ENCODE measurements around the gene EVA1C. TPM values are rescaled to one million over a fixed set of nuclear protein-coding genes. Genes with fewer than 3 reads are reported as not detected.
"Not testable (repeated sequence)": the region's sequence is repeated elsewhere in the genome, so short reads cannot be mapped to it uniquely, and the experiment has no call there.

The EVA1C gene
- total RNA-seq, 1 experiment from 2014 or later: 29.3 TPM

GRCh38 chr21:32531561-32531960 is 119.1 kb downstream of the EVA1C start:
- H4K20me1 ChIP-seq (ENCODE audit: insufficient read depth); CTCF ChIA-PET; H3K9me3 ChIP-seq (ENCODE audit: control insufficient read depth in 1 of 2, insufficient read depth in 1 of 2, low read depth in 1 of 2, low read length in 2 of 2); H3K4me3 ChIP-seq (replicated peaks in 1 of 2; ENCODE audit: low read depth in 1 of 2, low read length in 2 of 2); H3K36me3 ChIP-seq (ENCODE audit: control insufficient read depth in 1 of 2, insufficient read depth in 2 of 2, low read length in 2 of 2); H3K9ac ChIP-seq (ENCODE audit: low read length); RAD21 ChIA-PET (ENCODE audit: low non-redundant PET in 1 of 2, low total read pairs in 2 of 2, uncharacterized antibody in 2 of 2, unreplicated experiment in 2 of 2); H3K4me2 ChIP-seq (ENCODE audit: low read length); H3K9me2 ChIP-seq (ENCODE audit: insufficient read depth); H3K4me1 ChIP-seq (ENCODE audit: control insufficient read depth in 1 of 2, insufficient read depth in 2 of 2, low read length in 2 of 2); H2AFZ ChIP-seq (ENCODE audit: low read depth, low read length, poor library complexity, severe bottlenecking); ATAC-seq; H3K79me2 ChIP-seq (ENCODE audit: insufficient read depth, low read length); intact Hi-C loops (cut with micrococcal nuclease); BruUV-seq (replicated peaks); H3K27me3 ChIP-seq (ENCODE audit: insufficient read depth, low read length); H3K27ac ChIP-seq (ENCODE audit: low read depth, low read length); POLR2A ChIA-PET; DNase-seq (ENCODE audit: low read depth, low spot score): not testable (repeated sequence)

DNA sequence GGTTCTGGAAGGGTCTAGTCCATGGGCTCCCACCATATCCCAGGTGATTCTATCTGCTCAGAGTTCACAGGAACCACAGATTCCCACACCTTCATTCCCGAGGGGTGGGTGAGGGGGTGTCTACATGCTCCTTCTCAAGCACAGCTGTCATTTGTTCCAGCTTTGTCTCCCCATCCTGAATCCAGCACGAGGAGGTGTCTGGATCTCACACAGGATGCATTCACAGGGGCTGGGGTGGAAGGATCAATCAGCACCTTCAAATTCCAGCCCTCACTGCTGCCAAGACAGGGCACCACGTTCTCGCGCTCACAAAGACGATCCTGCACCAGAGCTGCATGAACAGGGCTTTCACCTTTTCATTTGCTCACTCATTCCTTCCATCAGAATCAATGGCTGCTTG is 120.1 kb downstream of the EVA1C start:
- intact Hi-C loops (cut with micrococcal nuclease): no loop called here
- H3K27me3 ChIP-seq (ENCODE audit: insufficient read depth, low read length): no peaks in the 10 kb centered on the region
- H3K4me3 ChIP-seq (replicated peaks in 1 of 2; ENCODE audit: low read depth in 1 of 2, low read length in 2 of 2): no peak overlapping the region
- POLR2A ChIA-PET: no interaction called here
- no peak overlapping the region for H3K9ac ChIP-seq (ENCODE audit: low read length)
- no peak for TF ChIP-seq CBX3 (IDR thresholded peaks at IDR 0.05; ENCODE audit: low read depth)
- TF ChIP-seq ELF1 (IDR thresholded peaks at IDR 0.05; ENCODE audit: borderline replicate concordance, low read depth): no peak
- TF ChIP-seq SIN3A (IDR thresholded peaks at IDR 0.05; ENCODE audit: low read depth): no peak
- no peak for TF ChIP-seq JUND (IDR thresholded peaks at IDR 0.05)
- TF ChIP-seq ATF3 (IDR thresholded peaks at IDR 0.05): no peak
- TF ChIP-seq EZH2phosphoT487 (IDR thresholded peaks at IDR 0.05; ENCODE audit: borderline replicate concordance): no peak
- TF ChIP-seq ZBTB33 (IDR thresholded peaks at IDR 0.05; ENCODE audit: extremely low read depth, insufficient replicate concordance, low read length): no peak
- TF ChIP-seq EZH2 (IDR thresholded peaks at IDR 0.05): no peak
- no peak for TF ChIP-seq REST (IDR thresholded peaks at IDR 0.05; ENCODE audit: low read depth)
- no peak for TF ChIP-seq ZNF274 (IDR thresholded peaks at IDR 0.05; ENCODE audit: low read depth, low read length)
- H4K20me1 ChIP-seq (ENCODE audit: insufficient read depth): no peaks in the 10 kb centered on the region
- H2AFZ ChIP-seq (ENCODE audit: low read depth, low read length, poor library complexity, severe bottlenecking): no peak overlapping the region
- H3K36me3 ChIP-seq (ENCODE audit: control insufficient read depth in 1 of 2, insufficient read depth in 2 of 2, low read length in 2 of 2): no peaks in the 10 kb centered on the region
- no peaks in the 10 kb centered on the region for H3K79me2 ChIP-seq (ENCODE audit: insufficient read depth, low read length)
- CTCF ChIA-PET: no interaction called here
- ATAC-seq (no peak), DNase-seq (ENCODE audit: low read depth, low spot score) (no peak)
- H3K27ac ChIP-seq (ENCODE audit: low read depth, low read length): no peak overlapping the region
- no peak overlapping the region for H3K4me2 ChIP-seq (ENCODE audit: low read length)
- RAD21 ChIA-PET (ENCODE audit: low non-redundant PET in 1 of 2, low total read pairs in 2 of 2, uncharacterized antibody in 2 of 2, unreplicated experiment in 2 of 2): no interaction called here
- H3K9me2 ChIP-seq (ENCODE audit: insufficient read depth): no peaks in the 10 kb centered on the region
- peaks cover 4 to 6% of the 10 kb centered on the region in 2 experiments for H3K4me1 ChIP-seq (ENCODE audit: control insufficient read depth in 1 of 2, insufficient read depth in 2 of 2, low read length in 2 of 2)
- no TSS peak for BruUV-seq (replicated peaks)
- no peaks in the 10 kb centered on the region for H3K9me3 ChIP-seq (ENCODE audit: control insufficient read depth in 1 of 2, insufficient read depth in 1 of 2, low read depth in 1 of 2, low read length in 2 of 2)

Data from HCT116 (cell line).